WTC11 (cell line): ENCODE data around the gene OLFM2. TPM values are rescaled to one million over a fixed set of nuclear protein-coding genes. Genes with fewer than 3 reads are reported as not detected.

Experiments used
- ATAC-seq: fragments of 200-7000 bp; cut with Tn5 transposase; 2 replicates; pipeline ENCODE4 v1.10.0; 2021; ENCODE audit warnings: mild to moderate bottlenecking, moderate library complexity
- CTCF ChIA-PET: fragments of 300-600 bp; sonication (Branson Sonifier 250); formaldehyde crosslinking; loops from one replicate; lab custom pipeline; 2021; ENCODE audit warnings: antibody characterized with exemption; lab: Charles Lee
- POLR2A ChIA-PET: fragments of 350-600 bp; sonication (Branson Sonifier 250); formaldehyde crosslinking; loops from one replicate; lab custom pipeline; 2021; ENCODE audit warnings: antibody characterized with exemption; lab: Charles Lee
- DNase-seq: peaks from one replicate; pipeline ENCODE4 v3.0.0; 2021; ENCODE audit warnings: low spot score
- H3K27ac Mint-ChIP-seq: 2 replicates; pipeline ENCODE4 v1.8.0; 2021; ENCODE audit warnings: mixed read lengths
- H3K27me3 Mint-ChIP-seq: 2 replicates; pipeline ENCODE4 v1.8.0; 2021; ENCODE audit warnings: low read depth, mild to moderate bottlenecking, moderate library complexity, mixed read lengths
- H3K36me3 Mint-ChIP-seq: 2 replicates; pipeline ENCODE4 v1.8.0; 2021; ENCODE audit warnings: mixed read lengths
- H3K4me1 Mint-ChIP-seq: 2 replicates; pipeline ENCODE4 v1.8.0; 2022; ENCODE audit warnings: mixed read lengths
- H3K4me3 Mint-ChIP-seq: 2 replicates; pipeline ENCODE4 v1.8.0; 2021; ENCODE audit warnings: mild to moderate bottlenecking, moderate library complexity, mixed read lengths
- H3K9me3 Mint-ChIP-seq: 2 replicates; pipeline ENCODE4 v1.8.0; 2021; ENCODE audit warnings: mixed read lengths
- CREM ChIP-seq: sonication (generic); formaldehyde crosslinking; IDR thresholded peaks from 2 replicates; pipeline ENCODE4 v1.8.1; 2022; ENCODE audit warnings: mild to moderate bottlenecking, missing genetic modification reagents, moderate library complexity
- SMAD3 ChIP-seq: sonication (generic); formaldehyde crosslinking; IDR thresholded peaks from 2 replicates; pipeline ENCODE4 v1.8.0; 2022; ENCODE audit warnings: missing genetic modification reagents, mild to moderate bottlenecking, borderline replicate concordance
- ZBTB21 ChIP-seq: sonication (generic); formaldehyde crosslinking; IDR thresholded peaks from 2 replicates; pipeline ENCODE4 v1.8.1; 2023; ENCODE audit warnings: mild to moderate bottlenecking, missing genetic modification reagents, borderline replicate concordance
- ZNF416 ChIP-seq: fragments of 250-450 bp; sonication (Bioruptor Pico); IDR thresholded peaks from 2 replicates; pipeline ENCODE4 v1.9.0; 2021; ENCODE audit warnings: mild to moderate bottlenecking, inconsistent platforms
- total RNA-seq: library from RNA; stranded (reverse); gene quantifications from 3 replicates; pipeline ENCODE4 v1.2.3, GENCODE V29; 2021
- TF ChIP-seq, protein P1 (sequence below): fragments of 250-450 bp; sonication (Bioruptor Pico); IDR thresholded peaks from 2 replicates; pipeline ENCODE4 v1.9.0; 2021; ENCODE audit warnings: mild to moderate bottlenecking, borderline replicate concordance
- TF ChIP-seq, protein P2 (sequence below): sonication (generic); formaldehyde crosslinking; IDR thresholded peaks from 2 replicates; pipeline ENCODE4 v1.8.1; 2023; ENCODE audit warnings: mild to moderate bottlenecking, missing genetic modification reagents
- TF ChIP-seq, protein P3 (sequence below): fragments of 250-450 bp; sonication (Bioruptor Pico); IDR thresholded peaks from 2 replicates; pipeline ENCODE4 v2.1.2; 2022; ENCODE audit warnings: mild to moderate bottlenecking, moderate library complexity
- TF ChIP-seq, protein P4 (sequence below): fragments of 250-450 bp; sonication (Bioruptor Pico); IDR thresholded peaks from 2 replicates; pipeline ENCODE4 v1.8.0; 2021; ENCODE audit warnings: mild to moderate bottlenecking
- TF ChIP-seq, protein P5 (sequence below): sonication (generic); formaldehyde crosslinking; IDR thresholded peaks from 2 replicates; pipeline ENCODE4 v1.8.1; 2022; ENCODE audit warnings: low read depth, mild to moderate bottlenecking, moderate library complexity, missing genetic modification reagents, borderline replicate concordance
- TF ChIP-seq, protein P6 (sequence below): sonication (generic); formaldehyde crosslinking; IDR thresholded peaks from 2 replicates; pipeline ENCODE4 v1.8.0; 2022; ENCODE audit warnings: mild to moderate bottlenecking, missing genetic modification reagents
- TF ChIP-seq, protein P7 (sequence below): sonication (generic); formaldehyde crosslinking; IDR thresholded peaks from 2 replicates; pipeline ENCODE4 v1.8.1; 2022; ENCODE audit warnings: missing genetic modification reagents, borderline replicate concordance
- TF ChIP-seq, protein P8 (sequence below): sonication (generic); formaldehyde crosslinking; IDR thresholded peaks from 2 replicates; pipeline ENCODE4 v1.8.0; 2022; ENCODE audit warnings: missing genetic modification reagents
- TF ChIP-seq, protein P9 (sequence below): sonication (generic); formaldehyde crosslinking; IDR thresholded peaks from 2 replicates; pipeline ENCODE4 v1.8.0; 2023; ENCODE audit warnings: missing genetic modification reagents, mild to moderate bottlenecking, borderline replicate concordance

Gene OLFM2
- total RNA-seq, 1 experiment from 2014 or later: 66.0 TPM

DNA sequence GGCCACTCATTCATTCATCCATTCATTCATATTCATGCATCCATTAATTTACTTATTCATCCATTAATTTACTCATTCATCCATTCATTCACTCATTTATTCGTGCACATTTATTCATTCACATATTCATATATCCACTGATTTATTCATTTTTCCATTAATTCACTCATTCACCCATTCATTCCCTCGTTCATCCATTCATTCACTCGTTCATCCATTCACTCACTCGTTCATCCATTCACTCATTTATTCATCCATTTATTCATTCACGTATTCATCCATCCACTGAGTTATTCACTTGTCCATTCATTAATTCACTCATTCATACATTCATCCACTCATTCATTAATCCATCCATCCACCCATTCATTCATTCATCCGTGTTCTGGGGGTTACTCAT is 35.8 kb upstream of the OLFM2 start:
- Mint-ChIP-seq H3K27me3 (peaks cover 32% of the 10 kb centered on the region), H3K36me3 (no peaks in the 10 kb centered on the region), H3K27ac (no peak overlapping the region), H3K9me3 (peaks cover 4% of the 10 kb centered on the region; the same call in 1 of the 2 replicates), H3K4me1 (peaks cover 3% of the 10 kb centered on the region), H3K4me3 (no peak overlapping the region)
- ChIA-PET POLR2A (no interaction called here), CTCF (no interaction called here)
- TF ChIP-seq, protein P1, sequence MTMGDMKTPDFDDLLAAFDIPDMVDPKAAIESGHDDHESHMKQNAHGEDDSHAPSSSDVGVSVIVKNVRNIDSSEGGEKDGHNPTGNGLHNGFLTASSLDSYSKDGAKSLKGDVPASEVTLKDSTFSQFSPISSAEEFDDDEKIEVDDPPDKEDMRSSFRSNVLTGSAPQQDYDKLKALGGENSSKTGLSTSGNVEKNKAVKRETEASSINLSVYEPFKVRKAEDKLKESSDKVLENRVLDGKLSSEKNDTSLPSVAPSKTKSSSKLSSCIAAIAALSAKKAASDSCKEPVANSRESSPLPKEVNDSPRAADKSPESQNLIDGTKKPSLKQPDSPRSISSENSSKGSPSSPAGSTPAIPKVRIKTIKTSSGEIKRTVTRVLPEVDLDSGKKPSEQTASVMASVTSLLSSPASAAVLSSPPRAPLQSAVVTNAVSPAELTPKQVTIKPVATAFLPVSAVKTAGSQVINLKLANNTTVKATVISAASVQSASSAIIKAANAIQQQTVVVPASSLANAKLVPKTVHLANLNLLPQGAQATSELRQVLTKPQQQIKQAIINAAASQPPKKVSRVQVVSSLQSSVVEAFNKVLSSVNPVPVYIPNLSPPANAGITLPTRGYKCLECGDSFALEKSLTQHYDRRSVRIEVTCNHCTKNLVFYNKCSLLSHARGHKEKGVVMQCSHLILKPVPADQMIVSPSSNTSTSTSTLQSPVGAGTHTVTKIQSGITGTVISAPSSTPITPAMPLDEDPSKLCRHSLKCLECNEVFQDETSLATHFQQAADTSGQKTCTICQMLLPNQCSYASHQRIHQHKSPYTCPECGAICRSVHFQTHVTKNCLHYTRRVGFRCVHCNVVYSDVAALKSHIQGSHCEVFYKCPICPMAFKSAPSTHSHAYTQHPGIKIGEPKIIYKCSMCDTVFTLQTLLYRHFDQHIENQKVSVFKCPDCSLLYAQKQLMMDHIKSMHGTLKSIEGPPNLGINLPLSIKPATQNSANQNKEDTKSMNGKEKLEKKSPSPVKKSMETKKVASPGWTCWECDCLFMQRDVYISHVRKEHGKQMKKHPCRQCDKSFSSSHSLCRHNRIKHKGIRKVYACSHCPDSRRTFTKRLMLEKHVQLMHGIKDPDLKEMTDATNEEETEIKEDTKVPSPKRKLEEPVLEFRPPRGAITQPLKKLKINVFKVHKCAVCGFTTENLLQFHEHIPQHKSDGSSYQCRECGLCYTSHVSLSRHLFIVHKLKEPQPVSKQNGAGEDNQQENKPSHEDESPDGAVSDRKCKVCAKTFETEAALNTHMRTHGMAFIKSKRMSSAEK (CRISPR knock-in tag): no peak
- TF ChIP-seq SMAD3 (CRISPR knock-in tag) (no peak), ZNF416 (no peak), ZBTB21 (CRISPR knock-in tag) (no peak), CREM (CRISPR knock-in tag) (no peak)
- TF ChIP-seq, protein P2, sequence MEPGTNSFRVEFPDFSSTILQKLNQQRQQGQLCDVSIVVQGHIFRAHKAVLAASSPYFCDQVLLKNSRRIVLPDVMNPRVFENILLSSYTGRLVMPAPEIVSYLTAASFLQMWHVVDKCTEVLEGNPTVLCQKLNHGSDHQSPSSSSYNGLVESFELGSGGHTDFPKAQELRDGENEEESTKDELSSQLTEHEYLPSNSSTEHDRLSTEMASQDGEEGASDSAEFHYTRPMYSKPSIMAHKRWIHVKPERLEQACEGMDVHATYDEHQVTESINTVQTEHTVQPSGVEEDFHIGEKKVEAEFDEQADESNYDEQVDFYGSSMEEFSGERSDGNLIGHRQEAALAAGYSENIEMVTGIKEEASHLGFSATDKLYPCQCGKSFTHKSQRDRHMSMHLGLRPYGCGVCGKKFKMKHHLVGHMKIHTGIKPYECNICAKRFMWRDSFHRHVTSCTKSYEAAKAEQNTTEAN (CRISPR knock-in tag): no peak
- TF ChIP-seq, protein P3, sequence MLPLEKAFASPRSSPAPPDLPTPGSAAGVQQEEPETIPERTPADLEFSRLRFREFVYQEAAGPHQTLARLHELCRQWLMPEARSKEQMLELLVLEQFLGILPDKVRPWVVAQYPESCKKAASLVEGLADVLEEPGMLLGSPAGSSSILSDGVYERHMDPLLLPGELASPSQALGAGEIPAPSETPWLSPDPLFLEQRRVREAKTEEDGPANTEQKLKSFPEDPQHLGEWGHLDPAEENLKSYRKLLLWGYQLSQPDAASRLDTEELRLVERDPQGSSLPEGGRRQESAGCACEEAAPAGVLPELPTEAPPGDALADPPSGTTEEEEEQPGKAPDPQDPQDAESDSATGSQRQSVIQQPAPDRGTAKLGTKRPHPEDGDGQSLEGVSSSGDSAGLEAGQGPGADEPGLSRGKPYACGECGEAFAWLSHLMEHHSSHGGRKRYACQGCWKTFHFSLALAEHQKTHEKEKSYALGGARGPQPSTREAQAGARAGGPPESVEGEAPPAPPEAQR (CRISPR knock-in tag): no peak
- TF ChIP-seq, protein P4, sequence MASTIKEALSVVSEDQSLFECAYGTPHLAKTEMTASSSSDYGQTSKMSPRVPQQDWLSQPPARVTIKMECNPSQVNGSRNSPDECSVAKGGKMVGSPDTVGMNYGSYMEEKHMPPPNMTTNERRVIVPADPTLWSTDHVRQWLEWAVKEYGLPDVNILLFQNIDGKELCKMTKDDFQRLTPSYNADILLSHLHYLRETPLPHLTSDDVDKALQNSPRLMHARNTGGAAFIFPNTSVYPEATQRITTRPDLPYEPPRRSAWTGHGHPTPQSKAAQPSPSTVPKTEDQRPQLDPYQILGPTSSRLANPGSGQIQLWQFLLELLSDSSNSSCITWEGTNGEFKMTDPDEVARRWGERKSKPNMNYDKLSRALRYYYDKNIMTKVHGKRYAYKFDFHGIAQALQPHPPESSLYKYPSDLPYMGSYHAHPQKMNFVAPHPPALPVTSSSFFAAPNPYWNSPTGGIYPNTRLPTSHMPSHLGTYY (CRISPR knock-in tag): no peak
- TF ChIP-seq, protein P5, sequence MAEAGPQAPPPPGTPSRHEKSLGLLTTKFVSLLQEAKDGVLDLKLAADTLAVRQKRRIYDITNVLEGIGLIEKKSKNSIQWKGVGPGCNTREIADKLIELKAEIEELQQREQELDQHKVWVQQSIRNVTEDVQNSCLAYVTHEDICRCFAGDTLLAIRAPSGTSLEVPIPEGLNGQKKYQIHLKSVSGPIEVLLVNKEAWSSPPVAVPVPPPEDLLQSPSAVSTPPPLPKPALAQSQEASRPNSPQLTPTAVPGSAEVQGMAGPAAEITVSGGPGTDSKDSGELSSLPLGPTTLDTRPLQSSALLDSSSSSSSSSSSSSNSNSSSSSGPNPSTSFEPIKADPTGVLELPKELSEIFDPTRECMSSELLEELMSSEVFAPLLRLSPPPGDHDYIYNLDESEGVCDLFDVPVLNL (CRISPR knock-in tag): no peak
- TF ChIP-seq, protein P6, sequence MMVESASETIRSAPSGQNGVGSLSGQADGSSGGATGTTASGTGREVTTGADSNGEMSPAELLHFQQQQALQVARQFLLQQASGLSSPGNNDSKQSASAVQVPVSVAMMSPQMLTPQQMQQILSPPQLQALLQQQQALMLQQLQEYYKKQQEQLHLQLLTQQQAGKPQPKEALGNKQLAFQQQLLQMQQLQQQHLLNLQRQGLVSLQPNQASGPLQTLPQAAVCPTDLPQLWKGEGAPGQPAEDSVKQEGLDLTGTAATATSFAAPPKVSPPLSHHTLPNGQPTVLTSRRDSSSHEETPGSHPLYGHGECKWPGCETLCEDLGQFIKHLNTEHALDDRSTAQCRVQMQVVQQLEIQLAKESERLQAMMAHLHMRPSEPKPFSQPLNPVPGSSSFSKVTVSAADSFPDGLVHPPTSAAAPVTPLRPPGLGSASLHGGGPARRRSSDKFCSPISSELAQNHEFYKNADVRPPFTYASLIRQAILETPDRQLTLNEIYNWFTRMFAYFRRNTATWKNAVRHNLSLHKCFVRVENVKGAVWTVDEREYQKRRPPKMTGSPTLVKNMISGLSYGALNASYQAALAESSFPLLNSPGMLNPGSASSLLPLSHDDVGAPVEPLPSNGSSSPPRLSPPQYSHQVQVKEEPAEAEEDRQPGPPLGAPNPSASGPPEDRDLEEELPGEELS (CRISPR knock-in tag): no peak
- TF ChIP-seq, protein P7, sequence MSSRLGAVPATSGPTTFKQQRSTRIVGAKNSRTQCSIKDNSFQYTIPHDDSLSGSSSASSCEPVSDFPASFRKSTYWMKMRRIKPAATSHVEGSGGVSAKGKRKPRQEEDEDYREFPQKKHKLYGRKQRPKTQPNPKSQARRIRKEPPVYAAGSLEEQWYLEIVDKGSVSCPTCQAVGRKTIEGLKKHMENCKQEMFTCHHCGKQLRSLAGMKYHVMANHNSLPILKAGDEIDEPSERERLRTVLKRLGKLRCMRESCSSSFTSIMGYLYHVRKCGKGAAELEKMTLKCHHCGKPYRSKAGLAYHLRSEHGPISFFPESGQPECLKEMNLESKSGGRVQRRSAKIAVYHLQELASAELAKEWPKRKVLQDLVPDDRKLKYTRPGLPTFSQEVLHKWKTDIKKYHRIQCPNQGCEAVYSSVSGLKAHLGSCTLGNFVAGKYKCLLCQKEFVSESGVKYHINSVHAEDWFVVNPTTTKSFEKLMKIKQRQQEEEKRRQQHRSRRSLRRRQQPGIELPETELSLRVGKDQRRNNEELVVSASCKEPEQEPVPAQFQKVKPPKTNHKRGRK (CRISPR knock-in tag): no peak
- TF ChIP-seq, protein P8, sequence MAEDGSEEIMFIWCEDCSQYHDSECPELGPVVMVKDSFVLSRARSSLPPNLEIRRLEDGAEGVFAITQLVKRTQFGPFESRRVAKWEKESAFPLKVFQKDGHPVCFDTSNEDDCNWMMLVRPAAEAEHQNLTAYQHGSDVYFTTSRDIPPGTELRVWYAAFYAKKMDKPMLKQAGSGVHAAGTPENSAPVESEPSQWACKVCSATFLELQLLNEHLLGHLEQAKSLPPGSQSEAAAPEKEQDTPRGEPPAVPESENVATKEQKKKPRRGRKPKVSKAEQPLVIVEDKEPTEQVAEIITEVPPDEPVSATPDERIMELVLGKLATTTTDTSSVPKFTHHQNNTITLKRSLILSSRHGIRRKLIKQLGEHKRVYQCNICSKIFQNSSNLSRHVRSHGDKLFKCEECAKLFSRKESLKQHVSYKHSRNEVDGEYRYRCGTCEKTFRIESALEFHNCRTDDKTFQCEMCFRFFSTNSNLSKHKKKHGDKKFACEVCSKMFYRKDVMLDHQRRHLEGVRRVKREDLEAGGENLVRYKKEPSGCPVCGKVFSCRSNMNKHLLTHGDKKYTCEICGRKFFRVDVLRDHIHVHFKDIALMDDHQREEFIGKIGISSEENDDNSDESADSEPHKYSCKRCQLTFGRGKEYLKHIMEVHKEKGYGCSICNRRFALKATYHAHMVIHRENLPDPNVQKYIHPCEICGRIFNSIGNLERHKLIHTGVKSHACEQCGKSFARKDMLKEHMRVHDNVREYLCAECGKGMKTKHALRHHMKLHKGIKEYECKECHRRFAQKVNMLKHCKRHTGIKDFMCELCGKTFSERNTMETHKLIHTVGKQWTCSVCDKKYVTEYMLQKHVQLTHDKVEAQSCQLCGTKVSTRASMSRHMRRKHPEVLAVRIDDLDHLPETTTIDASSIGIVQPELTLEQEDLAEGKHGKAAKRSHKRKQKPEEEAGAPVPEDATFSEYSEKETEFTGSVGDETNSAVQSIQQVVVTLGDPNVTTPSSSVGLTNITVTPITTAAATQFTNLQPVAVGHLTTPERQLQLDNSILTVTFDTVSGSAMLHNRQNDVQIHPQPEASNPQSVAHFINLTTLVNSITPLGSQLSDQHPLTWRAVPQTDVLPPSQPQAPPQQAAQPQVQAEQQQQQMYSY (CRISPR knock-in tag): no peak
- TF ChIP-seq, protein P9, sequence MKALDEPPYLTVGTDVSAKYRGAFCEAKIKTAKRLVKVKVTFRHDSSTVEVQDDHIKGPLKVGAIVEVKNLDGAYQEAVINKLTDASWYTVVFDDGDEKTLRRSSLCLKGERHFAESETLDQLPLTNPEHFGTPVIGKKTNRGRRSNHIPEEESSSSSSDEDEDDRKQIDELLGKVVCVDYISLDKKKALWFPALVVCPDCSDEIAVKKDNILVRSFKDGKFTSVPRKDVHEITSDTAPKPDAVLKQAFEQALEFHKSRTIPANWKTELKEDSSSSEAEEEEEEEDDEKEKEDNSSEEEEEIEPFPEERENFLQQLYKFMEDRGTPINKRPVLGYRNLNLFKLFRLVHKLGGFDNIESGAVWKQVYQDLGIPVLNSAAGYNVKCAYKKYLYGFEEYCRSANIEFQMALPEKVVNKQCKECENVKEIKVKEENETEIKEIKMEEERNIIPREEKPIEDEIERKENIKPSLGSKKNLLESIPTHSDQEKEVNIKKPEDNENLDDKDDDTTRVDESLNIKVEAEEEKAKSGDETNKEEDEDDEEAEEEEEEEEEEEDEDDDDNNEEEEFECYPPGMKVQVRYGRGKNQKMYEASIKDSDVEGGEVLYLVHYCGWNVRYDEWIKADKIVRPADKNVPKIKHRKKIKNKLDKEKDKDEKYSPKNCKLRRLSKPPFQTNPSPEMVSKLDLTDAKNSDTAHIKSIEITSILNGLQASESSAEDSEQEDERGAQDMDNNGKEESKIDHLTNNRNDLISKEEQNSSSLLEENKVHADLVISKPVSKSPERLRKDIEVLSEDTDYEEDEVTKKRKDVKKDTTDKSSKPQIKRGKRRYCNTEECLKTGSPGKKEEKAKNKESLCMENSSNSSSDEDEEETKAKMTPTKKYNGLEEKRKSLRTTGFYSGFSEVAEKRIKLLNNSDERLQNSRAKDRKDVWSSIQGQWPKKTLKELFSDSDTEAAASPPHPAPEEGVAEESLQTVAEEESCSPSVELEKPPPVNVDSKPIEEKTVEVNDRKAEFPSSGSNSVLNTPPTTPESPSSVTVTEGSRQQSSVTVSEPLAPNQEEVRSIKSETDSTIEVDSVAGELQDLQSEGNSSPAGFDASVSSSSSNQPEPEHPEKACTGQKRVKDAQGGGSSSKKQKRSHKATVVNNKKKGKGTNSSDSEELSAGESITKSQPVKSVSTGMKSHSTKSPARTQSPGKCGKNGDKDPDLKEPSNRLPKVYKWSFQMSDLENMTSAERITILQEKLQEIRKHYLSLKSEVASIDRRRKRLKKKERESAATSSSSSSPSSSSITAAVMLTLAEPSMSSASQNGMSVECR (CRISPR knock-in tag): no peak
- no peak for ATAC-seq
- DNase-seq: no peak
